ENCODE data around the gene GIMAP8. TPM values are rescaled to one million over a fixed set of nuclear protein-coding genes. Genes with fewer than 3 reads are reported as not detected.

Gene GIMAP8
- total RNA-seq, 1 donor from 2014 or later = 42.3 TPM

DNA sequence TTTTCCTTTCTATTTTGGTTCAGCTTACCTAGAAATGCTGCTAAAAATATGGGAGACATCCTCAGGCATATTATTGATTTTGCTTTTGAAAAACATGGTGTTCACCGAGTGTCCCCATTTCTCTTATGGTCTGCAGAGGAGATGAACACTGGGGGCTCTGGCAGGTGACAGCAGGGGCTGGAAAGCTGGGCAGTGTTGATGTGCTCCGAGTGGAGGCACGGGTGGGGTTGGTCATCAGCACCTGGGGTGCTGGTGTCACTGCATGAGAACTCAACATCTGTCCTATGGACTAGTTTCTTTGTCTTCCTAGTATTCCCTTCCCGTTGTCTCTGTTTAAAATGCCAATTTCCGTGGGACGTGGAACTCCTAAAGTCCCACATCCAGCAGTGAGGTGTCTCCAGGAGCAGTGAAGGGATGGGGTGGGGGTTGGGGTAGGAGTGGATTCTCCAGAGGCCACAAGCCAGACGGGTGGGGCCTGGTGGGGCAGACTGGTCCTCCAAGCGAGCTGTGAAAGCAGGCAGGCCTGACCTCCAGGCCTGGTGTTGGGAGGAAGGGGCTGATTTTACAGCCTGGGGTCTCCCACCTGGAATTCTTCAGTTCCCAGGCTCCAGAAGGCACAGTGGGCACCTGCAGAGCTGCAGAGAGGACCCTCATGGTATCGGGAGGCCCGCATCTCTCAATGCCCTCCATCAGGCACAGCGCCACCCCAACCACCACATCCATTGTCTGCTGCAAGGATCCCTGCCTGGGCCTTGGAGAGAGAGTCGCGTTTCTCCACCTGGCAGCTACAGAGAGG, 46.9 kb upstream of the GIMAP8 start:
- TF ChIP-seq, protein P1, sequence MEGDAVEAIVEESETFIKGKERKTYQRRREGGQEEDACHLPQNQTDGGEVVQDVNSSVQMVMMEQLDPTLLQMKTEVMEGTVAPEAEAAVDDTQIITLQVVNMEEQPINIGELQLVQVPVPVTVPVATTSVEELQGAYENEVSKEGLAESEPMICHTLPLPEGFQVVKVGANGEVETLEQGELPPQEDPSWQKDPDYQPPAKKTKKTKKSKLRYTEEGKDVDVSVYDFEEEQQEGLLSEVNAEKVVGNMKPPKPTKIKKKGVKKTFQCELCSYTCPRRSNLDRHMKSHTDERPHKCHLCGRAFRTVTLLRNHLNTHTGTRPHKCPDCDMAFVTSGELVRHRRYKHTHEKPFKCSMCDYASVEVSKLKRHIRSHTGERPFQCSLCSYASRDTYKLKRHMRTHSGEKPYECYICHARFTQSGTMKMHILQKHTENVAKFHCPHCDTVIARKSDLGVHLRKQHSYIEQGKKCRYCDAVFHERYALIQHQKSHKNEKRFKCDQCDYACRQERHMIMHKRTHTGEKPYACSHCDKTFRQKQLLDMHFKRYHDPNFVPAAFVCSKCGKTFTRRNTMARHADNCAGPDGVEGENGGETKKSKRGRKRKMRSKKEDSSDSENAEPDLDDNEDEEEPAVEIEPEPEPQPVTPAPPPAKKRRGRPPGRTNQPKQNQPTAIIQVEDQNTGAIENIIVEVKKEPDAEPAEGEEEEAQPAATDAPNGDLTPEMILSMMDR (IDR thresholded peaks at IDR 0.05) = no peak
- peaks cover 21% of the 10 kb centered on the region for H3K4me1 ChIP-seq
- H3K9me3 ChIP-seq = no peaks in the 10 kb centered on the region
- intact Hi-C loops (cut with DNase I) = no loop called here
- ATAC-seq = no peak
- H3K4me3 ChIP-seq = no peak overlapping the region
- no peaks in the 10 kb centered on the region for H3K27me3 ChIP-seq
- H3K36me3 ChIP-seq = no peaks in the 10 kb centered on the region
- DNase-seq = peak; percentile 57
- peak overlapping the region; percentile 94 for H3K27ac ChIP-seq

DNA sequence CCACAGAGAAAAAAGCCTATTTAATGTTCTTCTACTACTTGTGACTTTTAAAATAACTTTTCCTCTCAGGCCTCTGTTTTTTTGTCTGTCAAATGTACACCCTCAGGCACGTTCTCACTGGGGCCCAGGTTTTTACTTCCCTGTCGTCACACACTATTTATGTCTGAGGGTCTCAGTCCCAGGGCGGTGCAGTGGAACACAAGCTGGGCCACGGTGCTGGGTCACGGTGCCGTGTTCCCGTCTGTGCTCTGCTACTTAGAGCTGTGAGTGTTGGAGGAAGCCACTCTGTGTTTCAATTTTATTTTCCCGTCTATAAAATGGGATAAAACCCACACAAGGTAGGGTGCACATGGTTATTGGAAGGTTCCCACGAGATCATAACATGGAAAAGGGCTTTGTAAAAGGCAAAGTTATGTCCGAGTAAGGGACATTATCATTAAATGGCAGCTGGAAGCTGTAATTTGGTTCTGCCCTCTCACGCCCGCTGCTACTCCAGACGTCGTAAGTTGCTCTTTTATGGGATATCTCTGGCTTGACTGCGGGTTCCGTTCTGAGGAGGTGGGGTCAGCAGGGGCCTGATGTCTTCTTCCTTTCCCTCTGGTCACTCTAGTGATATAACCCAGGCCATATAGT, 46.1 kb upstream of the GIMAP8 start:
- TF ChIP-seq, protein P1 (IDR thresholded peaks at IDR 0.05) = no peak
- Histone ChIP-seq H3K36me3 (no peaks in the 10 kb centered on the region), H3K4me3 (peak overlapping the region; percentile 70), H3K27me3 (no peaks in the 10 kb centered on the region), H3K27ac (peak overlapping the region; percentile 94), H3K9me3 (no peaks in the 10 kb centered on the region), H3K4me1 (peaks cover 21% of the 10 kb centered on the region)
- intact Hi-C loops (cut with DNase I) = no loop called here
- DNase-seq (no peak), ATAC-seq (peak; percentile 1)

DNA sequence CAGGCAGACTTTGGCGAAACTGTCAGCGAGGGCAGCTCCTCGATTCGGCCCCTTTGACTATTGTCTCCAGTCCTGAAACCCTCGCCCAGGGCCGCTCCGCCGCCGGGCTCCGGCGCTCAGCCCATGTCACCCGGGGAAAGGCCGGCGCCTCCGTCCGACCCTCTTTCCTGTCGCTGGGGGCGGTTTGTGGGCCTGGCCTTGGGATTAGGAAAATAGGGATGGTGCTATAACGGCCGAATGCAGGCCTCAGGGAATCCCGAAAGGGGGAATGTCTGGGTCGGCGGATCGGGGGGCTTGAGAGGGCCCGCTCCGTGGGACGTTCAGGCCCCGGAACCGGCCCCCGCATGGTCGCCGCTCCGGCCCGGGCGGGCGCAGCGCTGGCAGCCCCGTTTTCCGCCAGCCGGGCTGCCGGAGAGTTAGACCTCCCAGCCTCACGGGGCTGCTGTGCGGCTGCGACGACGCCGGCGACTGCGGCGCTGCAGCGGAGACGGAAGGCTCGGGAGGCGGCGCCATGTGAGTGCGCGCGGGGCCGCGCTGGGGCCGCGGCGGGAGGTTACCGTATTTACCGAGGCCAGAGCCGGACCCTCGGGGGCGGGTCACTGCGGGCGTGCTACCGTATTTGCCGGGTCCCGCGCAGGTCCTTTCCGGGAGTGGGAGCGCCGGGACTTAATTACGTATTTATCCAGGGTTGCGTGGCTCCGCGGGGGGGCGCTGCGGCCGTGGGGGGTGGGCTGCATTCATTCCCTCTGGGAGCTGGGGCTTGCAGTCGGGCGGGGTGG, 45.4 kb upstream of the GIMAP8 start:
- Histone ChIP-seq H3K27me3 (no peaks in the 10 kb centered on the region), H3K9me3 (no peaks in the 10 kb centered on the region), H3K27ac (peak overlapping the region; percentile 94), H3K4me1 (peaks cover 21% of the 10 kb centered on the region), H3K36me3 (no peaks in the 10 kb centered on the region), H3K4me3 (peak overlapping the region; percentile 70)
- TF ChIP-seq, protein P1 (IDR thresholded peaks at IDR 0.05) = peak; percentile 7
- intact Hi-C loops (cut with DNase I) = no loop called here
- DNase-seq (peak; percentile 94), ATAC-seq (peak; percentile 96)

DNA sequence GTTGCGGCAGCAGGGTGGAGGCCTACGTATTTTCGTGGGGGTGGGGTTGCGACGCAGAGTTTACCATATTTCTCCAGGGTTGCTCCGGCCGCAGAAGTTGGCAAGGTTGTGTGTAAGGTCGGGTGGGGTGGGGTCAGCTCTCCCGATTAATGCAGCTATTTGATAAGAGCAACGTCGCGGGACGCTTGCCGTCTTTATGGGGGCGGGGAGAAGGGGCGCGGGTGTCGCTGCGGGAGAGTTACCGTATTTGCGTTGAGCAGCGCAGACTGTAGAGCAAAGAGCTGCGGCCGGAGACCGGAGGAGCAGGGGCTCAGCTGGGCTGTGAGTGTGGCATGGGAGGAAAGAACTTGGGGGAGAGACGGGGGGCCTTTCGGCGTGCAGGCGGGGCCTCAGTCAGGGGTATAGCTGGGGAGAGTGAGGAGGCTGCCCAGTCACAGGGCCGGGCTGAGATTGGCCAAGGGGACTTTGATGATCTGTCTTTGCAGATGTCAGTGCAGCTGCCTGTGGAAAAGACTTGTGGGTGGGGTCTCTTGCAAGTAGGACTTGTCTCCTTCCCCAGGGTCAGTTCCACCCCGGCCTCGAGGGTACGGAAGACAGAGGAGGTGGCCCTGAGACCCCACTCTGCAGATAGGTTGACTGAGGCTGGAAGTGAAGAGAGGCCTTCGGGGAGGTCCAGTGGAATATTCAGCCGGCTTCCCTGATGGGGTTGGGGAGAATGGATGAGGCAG, 44.7 kb upstream of the GIMAP8 start:
- intact Hi-C loops (cut with DNase I) = no loop called here

DNA sequence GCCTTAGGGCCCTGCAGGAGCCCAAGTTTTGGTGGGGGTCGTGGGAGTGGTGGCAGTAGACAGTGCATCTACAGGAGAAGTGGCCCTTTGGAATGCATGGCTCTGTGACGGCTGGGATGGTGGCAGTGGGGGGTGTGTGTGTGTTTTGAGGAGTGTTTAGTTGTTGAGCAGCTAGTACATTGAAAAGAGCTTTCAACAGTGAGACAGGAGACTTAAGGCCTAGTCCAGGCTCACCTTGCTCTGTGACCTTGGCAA, 44.2 kb upstream of the GIMAP8 start:
- peak overlapping the region; percentile 94 for H3K27ac ChIP-seq
- peaks cover 21% of the 10 kb centered on the region for H3K4me1 ChIP-seq
- no peaks in the 10 kb centered on the region for H3K9me3 ChIP-seq
- H3K4me3 ChIP-seq = peak overlapping the region; percentile 70
- H3K36me3 ChIP-seq = no peaks in the 10 kb centered on the region
- no peaks in the 10 kb centered on the region for H3K27me3 ChIP-seq
- intact Hi-C loops (cut with DNase I) = no loop called here
- no peak for DNase-seq
- TF ChIP-seq, protein P1 (IDR thresholded peaks at IDR 0.05) = no peak
- ATAC-seq = no peak

More for the DNA sequence above, 44.7 kb upstream of the GIMAP8 start:
- no peaks in the 10 kb centered on the region for H3K36me3 ChIP-seq
- peak overlapping the region; percentile 70 for H3K4me3 ChIP-seq
- no peaks in the 10 kb centered on the region for H3K9me3 ChIP-seq
- TF ChIP-seq, protein P1 (IDR thresholded peaks at IDR 0.05) = no peak
- DNase-seq (no peak), ATAC-seq (peak; percentile 11)
- H3K27me3 ChIP-seq = no peaks in the 10 kb centered on the region
- peak overlapping the region; percentile 94 for H3K27ac ChIP-seq
- peaks cover 21% of the 10 kb centered on the region for H3K4me1 ChIP-seq
